ENCODE results near the gene POLE.

The POLE gene

DNA sequence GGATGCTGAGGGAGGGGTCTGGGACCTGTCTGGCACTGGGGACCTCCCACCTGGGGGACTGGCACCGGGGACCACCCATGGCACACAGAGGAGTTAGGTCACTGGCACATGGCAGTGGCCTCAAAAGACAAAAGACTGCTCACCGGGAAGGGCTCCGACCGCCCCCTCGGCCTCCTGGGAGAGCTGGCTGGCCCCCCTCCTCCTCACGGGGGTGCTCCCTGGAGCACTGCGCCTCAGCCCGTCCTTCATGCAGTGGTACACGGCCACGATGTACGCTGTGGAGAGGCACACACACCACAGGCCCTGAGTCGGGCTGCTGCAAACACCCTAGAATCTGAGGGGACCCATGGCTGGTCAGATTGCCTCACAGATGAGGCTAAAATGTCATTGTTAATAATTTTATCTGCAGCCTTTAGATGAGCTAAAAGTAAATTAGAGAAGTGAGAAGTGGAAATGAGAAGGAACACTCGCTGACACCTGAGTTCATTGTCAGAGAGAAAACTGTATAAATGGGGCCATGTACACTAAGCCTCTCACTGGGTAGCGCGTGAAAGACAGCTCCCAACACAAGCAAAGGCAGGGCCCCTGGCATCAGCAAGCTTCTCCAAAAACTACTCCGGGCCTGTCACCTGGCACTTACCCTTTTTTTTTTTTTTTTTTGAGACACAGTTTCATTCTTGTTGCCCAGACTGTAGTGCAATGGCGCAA is 54.5 kb downstream of the POLE start:
- DNase-seq (ENCODE audit: low read depth) = no peak

DNA sequence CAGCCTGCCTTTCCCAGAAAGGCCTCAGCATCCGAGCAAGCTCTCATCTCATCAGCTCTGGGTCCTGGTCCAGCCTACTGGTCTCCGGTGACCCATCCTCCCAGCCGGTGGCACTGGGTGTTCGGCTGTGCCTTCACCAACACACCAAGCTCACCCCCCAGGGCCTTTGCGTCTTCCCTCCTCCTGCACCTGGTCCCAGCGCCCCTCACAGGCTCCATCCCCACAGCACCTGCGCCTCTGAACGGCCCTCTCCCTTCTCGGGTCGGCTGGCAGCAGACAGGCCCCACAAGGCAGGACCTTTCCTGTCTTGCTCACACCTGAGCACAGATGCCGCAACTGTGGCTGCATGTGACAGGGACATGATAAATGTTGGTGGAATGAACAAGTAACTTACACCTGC is 55.5 kb downstream of the POLE start:
- no peak for DNase-seq (ENCODE audit: low read depth)

DNA sequence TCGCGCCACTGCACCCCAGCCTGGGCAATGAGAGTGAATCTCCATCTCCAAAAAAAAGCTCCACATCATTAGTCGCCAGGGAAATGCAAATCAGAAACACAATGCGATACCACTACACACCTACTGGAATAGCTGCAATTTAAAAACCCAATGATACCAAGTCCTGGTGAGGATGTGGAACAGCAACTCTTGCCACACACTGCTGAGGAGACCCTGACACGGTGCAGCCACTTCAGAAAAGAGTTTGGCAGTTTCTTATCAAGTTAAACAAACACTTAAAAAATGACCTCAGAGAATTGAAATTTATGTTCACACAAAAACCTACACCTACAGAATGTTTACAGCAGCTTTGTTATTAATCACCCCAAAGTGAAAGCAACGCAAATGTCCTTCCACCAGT is 56.5 kb downstream of the POLE start:
- DNase-seq (ENCODE audit: low read depth) = no peak

DNA sequence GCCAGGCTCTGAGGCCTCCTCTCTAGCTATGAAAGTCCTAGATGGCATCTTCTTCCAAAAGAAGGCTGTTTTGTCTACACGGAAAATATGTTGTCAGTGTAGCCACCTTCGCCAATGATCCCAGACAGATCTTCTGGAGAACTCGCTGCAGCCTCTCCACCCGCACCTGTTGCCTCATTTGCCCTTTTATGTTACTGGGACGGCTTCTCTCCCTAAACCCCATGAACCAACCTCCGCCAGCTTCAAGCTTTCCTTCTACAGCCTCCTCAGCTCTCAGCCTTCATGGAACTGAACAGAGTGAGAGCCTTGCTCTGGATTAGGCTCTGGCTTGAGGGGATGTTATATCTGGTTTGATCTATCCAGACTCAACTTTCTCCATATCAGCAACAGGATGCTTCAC is 57.8 kb downstream of the POLE start:
- no peak for DNase-seq (ENCODE audit: low read depth)

DNA sequence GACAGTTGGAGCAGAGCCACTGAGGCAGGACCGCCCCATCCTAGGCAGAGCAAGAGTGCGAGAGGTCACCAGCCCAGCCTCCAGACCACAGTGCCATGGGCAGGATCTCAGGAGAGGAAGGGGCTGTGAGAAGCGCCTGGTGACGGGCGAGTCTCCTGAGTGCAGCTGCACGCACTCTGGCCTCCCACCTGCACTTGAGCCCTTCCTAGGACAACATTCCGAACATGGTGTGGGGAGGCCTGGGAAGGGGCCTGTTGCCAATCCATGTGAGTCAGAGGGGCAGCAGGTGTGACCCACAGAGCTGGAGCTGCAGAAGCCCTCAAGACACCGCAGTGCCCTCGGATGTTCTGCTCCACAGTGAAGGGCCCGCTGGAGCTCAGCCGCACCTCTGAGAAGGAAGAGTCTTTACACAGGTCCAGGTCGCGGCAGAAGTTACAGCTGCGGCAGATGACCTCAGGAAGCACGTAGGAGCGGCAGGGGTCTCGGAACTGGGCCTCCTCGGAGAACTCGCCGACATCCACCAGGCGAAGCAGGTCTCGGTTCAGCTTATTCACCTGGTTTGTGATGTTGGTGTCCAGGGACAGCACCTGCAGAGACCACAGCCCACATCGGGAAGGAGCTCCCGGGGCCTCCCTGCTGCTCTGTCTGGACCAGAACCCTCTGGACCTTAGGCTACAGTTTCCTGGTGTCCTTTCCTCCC is 61.3 kb downstream of the POLE start:
- DNase-seq (ENCODE audit: low read depth) = no peak

DNA sequence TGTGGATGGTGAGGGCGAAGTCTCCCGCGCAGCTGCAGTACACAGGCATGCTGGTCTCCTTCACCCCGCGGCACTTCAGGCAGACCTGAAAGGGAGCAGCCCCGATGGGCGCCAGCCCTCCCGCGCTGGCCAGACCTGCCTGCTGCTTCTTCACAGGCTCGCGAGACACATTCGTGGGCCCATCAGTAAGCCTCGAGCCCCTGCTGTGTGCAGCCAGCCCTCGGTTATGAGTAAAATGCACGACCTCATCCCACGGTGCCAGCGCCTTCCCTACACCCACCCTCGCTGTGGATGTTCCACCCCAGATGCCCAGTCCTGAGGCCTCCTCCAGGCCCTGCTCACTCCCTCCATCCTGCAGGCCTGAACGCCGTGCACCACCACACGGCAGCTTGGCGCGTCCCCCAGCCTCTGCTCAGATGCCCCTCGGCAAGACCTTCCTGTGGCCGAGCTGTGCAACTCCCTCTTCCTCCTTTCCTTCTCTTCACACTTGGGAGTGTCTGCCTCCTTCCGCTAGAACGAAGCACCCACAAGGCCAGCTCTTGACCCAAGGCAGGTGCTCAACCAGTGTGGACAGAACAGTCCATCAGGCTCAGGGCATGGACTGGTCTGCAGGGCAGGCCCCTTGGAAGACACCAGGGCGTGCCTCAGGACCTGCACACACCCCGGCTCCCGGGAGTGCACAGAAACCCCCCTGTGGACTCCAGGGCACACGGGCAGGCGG is 62.1 kb downstream of the POLE start:
- DNase-seq (ENCODE audit: low read depth) = no peak

DNA sequence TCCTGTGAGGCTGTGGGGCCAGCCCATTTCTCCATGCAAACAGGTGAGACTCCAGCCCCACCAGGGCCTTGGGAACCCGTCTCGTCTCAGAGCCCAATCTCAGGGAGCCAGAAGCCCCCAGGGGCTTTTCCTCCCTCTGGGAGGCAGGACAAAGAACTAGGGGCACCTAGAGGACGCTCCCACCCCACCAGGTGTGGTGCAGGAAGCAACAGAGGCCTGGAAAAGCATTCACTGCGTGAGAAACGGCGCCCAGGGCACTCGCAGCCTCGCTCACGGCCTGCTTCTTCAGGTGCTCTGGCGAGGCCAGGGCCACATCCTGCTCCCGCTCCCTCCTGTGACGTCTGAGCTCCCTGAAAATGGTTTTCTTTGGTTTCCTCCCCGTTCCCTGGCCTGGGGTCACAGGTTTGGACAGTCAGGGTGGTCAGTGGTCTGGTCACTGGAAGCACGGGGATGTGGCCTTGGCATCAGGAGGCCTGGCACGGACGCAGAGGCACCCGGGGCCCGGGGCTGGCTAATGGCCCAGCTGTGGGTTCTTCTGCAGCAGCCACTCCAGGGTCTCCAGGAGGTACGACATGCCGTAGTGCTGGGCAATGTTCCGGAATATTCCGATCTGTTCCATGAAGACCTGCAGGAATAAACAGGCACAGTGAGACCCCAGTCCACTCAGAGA is 62.8 kb downstream of the POLE start:
- DNase-seq (ENCODE audit: low read depth) = no peak

DNA sequence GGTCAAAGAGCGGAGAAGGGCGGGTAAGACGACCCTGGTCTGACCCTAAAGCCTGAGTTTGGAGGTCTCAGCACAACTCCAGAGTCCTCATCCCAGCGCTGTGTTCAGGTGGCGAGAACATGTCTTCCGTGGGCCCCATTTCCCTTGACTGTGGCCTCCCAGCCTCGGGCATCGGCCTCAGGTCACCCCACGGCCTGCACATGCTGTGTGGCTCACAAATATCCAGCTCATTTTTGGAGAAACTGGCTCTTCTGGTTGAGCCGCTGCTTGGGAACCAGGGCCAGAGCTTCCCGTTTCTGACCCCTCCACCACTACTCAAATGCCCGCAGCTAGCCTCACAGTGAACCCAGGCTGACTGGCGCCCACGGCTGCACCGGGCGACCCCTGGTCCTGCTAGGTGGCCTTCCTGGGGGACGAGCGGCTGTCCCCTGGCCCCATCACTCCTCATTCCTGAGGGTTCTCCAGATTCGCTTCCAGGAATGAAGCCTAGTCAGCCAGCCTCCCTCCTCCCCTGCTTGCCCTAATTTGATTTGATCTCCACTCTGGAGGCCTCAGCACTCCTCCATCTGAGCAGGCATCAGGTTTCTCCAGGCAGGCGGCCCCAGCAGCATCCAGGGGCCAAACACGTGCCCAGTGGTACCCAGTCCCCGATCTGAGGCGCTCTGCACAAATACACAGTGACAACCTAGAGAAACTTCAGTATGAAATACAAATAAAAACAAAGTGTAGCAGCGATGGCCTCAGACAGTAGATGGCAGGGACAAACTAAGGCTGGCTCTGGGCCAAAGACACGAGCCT is 63.9 kb downstream of the POLE start:
- no peak for DNase-seq (ENCODE audit: low read depth)

DNA sequence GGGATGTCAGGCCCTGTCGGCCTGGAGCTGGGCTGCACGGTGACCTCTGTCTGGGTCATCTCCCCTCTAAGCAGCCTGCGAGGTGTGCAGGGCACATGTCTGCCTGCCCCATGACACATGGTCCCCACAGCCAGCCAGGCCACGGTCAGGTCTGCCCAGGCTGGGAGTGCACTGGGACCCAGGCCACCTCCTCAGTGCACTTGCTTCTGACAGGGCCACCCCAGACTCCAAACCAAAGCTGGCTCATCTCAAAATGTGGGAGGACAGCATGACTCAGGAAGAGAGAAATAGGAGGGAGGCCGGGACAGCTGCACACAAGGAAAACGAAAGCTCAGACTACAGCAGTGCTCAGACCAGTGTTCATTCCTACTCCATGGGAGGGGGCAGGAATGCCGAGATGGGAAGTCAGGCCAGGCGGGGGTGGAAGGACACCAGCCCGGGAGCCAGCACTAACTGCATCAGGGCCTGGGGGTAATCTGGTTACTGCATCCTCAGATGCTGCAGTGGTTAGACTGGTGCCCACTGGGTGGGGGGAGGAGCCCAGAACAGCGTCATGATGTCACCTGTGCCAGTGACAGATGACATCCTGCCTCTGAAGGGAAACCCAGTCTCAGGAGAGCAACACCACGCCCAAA is 64.6 kb downstream of the POLE start:
- DNase-seq (ENCODE audit: low read depth) = no peak

DNA sequence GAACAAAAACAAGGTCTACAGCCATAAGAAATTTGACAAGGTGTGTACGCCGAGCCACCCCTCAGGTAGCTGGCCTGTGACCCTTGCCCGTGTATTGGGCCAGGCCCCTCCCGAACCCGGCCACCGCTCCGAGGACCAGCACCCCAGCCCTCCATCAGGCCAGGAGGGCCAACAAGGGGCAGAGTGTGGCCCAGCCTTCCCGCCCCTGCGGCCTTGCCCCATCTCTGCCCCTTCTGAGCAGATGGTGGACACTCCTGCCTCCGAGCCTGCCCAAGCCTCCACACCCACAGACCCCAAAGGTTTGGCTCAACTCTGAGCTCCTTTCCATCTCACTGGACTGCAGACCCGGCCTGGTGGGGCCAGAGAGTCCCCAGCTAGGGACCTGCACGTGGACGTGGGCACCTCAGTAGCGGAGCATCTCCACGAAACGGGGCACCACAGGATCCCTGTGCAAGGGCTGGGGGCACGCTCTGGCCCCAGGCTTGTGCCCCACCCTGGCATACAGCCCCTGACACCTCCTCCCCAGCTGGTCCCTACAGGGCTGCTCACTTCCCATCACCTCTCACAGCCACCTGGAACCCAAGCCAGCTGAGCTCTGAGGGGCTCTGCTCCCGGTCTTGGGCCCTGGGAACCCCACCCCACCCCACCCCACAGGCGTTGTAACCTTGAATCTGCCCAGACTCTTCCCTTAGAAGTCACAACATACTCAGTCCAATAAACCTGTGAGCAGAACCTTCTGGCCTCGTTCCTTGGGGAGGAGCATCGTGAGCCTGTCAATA is 65.3 kb downstream of the POLE start:
- DNase-seq (ENCODE audit: low read depth) = no peak

DNA sequence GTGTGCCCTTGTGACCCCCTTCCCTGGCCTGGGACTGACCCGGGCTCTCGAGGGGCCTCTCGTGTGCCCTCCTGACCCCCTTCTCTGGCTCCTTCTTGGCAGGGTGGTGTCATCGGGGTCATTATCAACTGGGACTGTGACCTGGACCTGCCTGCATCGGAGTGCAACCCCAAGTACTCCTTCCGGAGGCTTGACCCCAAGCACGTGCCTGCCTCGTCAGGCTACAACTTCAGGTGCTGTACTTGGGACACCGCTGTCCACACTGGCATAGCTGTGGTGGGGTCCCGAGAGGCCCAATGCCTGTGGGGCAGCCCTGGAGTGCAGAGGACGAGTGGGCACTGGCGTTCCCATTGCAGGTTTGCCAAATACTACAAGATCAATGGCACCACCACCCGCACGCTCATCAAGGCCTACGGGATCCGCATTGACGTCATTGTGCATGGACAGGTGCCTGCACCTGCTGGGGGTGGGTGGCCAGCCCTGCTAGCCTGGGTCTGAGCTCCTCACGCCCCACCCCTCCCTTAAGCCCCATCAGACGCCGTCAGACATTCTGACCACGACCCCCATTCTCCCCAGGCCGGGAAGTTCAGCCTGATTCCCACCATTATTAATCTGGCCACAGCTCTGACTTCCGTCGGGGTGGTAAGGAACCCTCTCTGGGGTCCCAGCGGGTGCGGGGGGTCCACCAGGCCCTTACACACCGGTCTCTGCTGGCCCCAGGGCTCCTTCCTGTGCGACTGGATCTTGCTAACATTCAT is 66.1 kb downstream of the POLE start:
- DNase-seq (ENCODE audit: low read depth) = no peak

DNA sequence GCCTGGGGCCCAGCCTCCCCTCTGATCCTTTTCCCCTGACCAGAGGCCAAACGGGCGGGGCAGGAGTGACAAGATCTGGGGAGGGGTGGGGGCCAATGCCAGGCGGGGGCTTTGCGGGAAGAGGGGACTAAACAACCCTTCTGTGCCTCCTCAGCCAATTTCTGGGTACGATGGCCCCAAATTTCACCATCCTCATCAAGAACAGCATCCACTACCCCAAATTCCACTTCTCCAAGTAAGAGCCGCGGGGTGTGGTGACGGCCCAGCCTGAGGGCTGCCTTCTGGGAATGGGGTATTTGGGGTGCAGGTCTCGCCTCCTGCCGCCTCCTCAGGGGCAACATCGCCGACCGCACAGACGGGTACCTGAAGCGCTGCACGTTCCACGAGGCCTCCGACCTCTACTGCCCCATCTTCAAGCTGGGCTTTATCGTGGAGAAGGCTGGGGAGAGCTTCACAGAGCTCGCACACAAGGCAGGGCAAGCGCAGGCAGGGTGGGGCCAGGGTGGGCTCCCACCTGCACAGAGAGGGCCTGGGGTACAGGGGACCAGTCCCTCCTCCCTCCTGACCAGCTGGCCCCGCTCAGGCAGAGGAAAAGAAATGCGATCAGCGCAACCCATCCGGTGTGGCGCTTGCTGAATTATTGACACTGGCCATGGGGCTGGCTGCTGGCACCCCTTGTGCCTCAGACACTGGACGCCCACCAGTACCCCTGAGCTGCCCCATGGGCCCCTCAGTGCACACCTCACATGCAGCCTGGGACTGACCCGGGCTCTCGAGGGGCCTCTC is 66.8 kb downstream of the POLE start:
- DNase-seq (ENCODE audit: low read depth) = no peak

DNA sequence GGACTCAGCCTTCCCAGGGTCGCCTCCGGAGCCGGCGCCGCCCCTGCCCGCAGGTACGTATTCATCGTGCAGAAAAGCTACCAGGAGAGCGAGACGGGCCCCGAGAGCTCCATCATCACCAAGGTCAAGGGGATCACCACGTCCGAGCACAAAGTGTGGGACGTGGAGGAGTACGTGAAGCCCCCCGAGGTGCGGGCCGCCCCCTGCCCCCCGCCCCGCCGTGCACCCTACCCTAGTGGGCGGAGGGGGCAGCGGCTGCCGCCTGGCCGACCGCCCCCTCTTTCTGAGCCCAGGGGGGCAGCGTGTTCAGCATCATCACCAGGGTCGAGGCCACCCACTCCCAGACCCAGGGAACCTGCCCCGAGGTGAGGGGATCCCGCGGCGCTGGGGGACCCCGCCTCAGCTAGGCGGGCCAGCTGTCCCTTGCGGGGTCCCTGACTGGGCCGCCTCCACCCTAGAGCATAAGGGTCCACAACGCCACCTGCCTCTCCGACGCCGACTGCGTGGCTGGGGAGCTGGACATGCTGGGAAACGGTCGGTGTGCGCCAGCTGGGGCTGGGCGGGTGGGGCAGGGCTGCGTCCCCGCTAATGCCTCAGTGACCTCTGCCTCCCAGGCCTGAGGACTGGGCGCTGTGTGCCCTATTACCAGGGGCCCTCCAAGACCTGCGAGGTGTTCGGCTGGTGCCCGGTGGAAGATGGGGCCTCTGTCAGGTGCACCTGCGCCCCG is 67.6 kb downstream of the POLE start:
- no peak for DNase-seq (ENCODE audit: low read depth)

DNA sequence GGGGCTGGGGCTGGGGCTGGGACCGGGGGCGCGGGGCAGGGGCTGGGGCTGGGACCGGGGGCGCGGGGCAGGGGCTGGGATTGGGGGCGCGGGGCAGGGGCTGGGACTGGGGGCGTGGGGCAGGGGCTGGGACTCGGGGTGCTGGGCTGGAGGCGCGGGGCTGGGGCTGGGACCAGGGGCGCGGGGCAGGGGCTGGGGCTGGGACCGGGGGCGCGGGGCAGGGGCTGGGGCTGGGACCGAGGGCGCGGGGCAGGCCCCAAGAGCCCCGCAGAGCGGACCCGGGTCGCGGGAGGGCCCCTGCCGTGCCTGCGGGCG is 68.1 kb downstream of the POLE start:
- DNase-seq (ENCODE audit: low read depth) = no peak

DNA sequence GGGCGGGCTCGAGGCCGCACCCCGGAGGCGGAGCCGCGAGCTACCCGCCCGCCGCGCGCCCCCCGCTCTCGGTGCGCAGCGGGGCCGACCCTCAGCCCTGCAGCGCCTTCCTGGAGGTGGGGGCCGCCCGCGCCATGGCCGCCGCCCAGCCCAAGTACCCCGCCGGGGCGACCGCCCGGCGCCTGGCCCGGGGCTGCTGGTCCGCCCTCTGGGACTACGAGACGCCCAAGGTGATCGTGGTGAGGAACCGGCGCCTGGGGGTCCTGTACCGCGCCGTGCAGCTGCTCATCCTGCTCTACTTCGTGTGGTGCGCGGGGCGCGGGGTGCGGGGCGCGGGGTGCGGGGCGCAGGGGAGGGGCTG is 68.5 kb downstream of the POLE start, which contains the start of gene P2RX2:
P2RX2 (plus strand) TSS at position 94 of the 361 bp plus-strand sequence; CDS start at position 135, 41 bp downstream.
- no peak for DNase-seq (ENCODE audit: low read depth)

DNA sequence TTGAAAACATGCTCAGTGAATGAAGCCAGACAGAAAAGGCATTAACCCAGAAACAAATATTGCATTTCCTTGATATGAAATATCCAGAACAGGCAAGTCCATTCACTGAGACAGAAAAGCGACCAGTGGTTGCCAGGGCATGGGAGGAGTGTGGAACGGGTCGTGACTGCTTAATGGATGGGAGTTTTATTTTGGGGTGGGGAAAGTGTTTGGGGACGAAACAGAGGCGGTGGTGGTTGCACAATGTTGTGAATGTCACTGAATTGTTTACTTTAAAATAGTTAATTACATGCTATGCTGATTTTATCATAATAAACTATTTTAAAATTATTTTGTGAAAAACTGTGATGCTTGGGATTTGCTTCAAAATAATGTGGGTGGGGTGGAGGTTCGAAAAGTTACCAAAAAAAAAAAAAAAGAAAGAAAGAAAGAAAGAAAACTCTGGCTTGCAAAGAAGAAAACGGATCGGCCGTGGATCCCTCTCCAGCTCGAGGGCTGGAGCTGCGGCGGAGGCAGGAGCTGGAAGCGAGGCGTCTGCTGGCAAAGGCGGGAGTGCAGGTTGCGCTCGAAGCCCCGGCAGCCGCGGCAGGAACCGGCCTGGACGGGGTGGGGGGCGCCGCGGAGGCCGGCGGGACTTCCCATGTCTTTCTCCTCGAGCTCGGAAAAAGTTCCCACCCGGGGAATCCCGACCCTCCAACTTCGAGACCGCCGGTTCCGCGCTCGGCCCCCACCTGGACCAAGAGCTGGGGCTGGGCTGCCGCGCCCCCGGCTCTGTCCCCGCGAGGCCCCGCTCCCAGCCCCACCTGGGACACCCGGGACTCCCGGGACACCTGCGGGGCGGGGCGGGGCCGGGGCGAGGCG is 69.1 kb downstream of the POLE start:
- no peak for DNase-seq (ENCODE audit: low read depth)

DNA sequence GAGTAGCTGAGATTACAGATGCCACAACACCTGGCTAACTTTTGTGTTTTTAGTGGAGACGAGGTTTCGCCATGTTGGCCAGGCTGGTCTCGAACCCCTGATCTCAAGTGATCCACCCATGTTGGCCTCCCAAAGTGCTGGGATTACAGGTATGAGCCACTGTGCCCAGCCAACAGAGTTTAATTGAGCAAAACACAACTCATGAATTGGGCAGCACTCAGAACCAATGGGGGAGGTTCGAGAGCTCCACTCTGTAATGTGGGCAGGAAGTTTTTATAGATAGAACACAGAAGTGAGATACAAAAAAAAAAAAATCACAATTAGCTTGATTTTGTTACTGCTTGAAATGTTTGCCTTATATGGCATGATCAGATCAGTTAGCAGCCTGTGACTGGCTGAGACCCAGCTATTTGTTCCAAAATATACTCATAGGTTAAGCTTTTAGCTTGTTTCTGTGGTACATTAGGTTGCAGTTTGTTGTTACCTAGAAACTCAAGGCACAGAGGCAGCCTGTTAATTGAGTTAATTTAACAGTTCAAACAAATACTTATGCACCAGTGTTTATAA is 69.9 kb downstream of the POLE start:
- DNase-seq (ENCODE audit: low read depth) = no peak

Measured in stimulated activated CD8-positive, alpha-beta memory T cell treated with anti-CD3 and anti-CD28 coated beads, Interleukin-4, amount 100 ng/mL, for 24 hours (primary cell).